PFSK-1 (cell line): ENCODE results near the gene CAD.

Experiments
- FOXP2 ChIP-seq: optimal IDR thresholded peaks from 2 replicates; pipeline ENCODE3; 2011; ENCODE audit warnings: borderline replicate concordance, control low read depth, inconsistent platforms; ENCODE audit not compliant: insufficient read depth; ENCODE audit errors: extremely low read length, extremely low read depth
- POLR2AphosphoS5 ChIP-seq: IDR thresholded peaks from 2 replicates; pipeline ENCODE4 v1.6.1; 2012; ENCODE audit warnings: low read depth, mild to moderate bottlenecking, control low read depth, low read length, moderate library complexity
- REST ChIP-seq, 2 experiments: IDR thresholded peaks; 2 replicates each; pipeline versions ENCODE4 v1.6.1 to v1.8.0; 2011 to 2012; ENCODE audit warnings: low read depth in 2 of 2, low read length in 2 of 2, control low read depth in 1 of 2, inconsistent platforms in 1 of 2, mild to moderate bottlenecking in 1 of 2, moderate library complexity in 1 of 2; ENCODE audit not compliant: insufficient read depth in 1 of 2
- SIN3A ChIP-seq: IDR thresholded peaks from 2 replicates; pipeline ENCODE4 v1.6.1; 2012; ENCODE audit warnings: mild to moderate bottlenecking, low read length, moderate library complexity, borderline replicate concordance; ENCODE audit not compliant: insufficient read depth
- TAF1 ChIP-seq: IDR thresholded peaks from 2 replicates; pipeline ENCODE4 v1.6.1; 2012; ENCODE audit warnings: low read length, control low read depth, borderline replicate concordance; ENCODE audit not compliant: insufficient read depth

- no peak for TF ChIP-seq REST (IDR thresholded peaks at IDR 0.05; ENCODE audit: insufficient read depth in 1 of 2, low read depth in 2 of 2, low read length in 2 of 2)
- no peak for TF ChIP-seq SIN3A
- TF ChIP-seq POLR2AphosphoS5: no peak
- TF ChIP-seq TAF1: no peak
- TF ChIP-seq FOXP2: no peak
Measured at GRCh38 chr2:27178469-27178868, 38.7 kb upstream of the CAD start.
